ENCODE measurements around the gene PTPN4. TPM values are rescaled to one million over a fixed set of nuclear protein-coding genes. Genes with fewer than 3 reads are reported as not detected.

The PTPN4 gene
- total RNA-seq, 2 donors from 2014 or later, result 52.6 to 69.8 TPM

GRCh38 chr2:119774026-119774425 is 14.3 kb downstream of the PTPN4 start:
- H3K4me1 Mint-ChIP-seq, result peaks cover 5% of the 10 kb centered on the region

GRCh38 chr2:119775102-119775501 is 15.4 kb downstream of the PTPN4 start:
- H3K4me1 ChIP-seq (ENCODE audit: control insufficient read depth, insufficient read depth, low read length), result no peaks in the 10 kb centered on the region
- H3K27ac ChIP-seq (ENCODE audit: low read depth, low read length), result no peak overlapping the region
- no peak overlapping the region for H3K9ac ChIP-seq (ENCODE audit: extremely low read depth, low read length, poor library complexity, severe bottlenecking)
- Mint-ChIP-seq H3K27ac (no peak overlapping the region), H3K36me3 (ENCODE audit: low read depth) (peaks cover 4% of the 10 kb centered on the region), H3K4me1 (peaks cover 5% of the 10 kb centered on the region), H3K9me3 (no peaks in the 10 kb centered on the region), H3K4me3 (no peak overlapping the region), H3K27me3 (ENCODE audit: insufficient read depth) (no peaks in the 10 kb centered on the region)
- TF ChIP-seq CTCF (conservative IDR thresholded peaks at IDR 0.05), result no peak
- H3K36me3 ChIP-seq (ENCODE audit: control insufficient read depth, insufficient read depth, low read length), result no peaks in the 10 kb centered on the region
- no peaks in the 10 kb centered on the region for H3K9me3 ChIP-seq (ENCODE audit: control insufficient read depth, low read length)
- H3K4me3 ChIP-seq (ENCODE audit: low read length), result no peak overlapping the region
- H3K27me3 ChIP-seq (ENCODE audit: control insufficient read depth, insufficient read depth, low read length, poor library complexity, severe bottlenecking), result no peaks in the 10 kb centered on the region
- no peak for DNase-seq
- 85 to 95% methylated on average over 4 to 6 of the region's 6 CpGs for WGBS, 2 experiments (ENCODE audit: insufficient coverage in 1 of 2, insufficient read length in 1 of 2)

More at GRCh38 chr2:119774026-119774425, 14.3 kb downstream of the PTPN4 start:
- peaks cover 2% of the 10 kb centered on the region for H3K36me3 Mint-ChIP-seq (ENCODE audit: low read depth)
- no peak for DNase-seq
- no peaks in the 10 kb centered on the region for H3K4me1 ChIP-seq (ENCODE audit: control insufficient read depth, insufficient read depth, low read length)
- no peak overlapping the region for H3K4me3 ChIP-seq (ENCODE audit: low read length)
- no peak overlapping the region for H3K27ac ChIP-seq (ENCODE audit: low read depth, low read length)
- H3K9ac ChIP-seq (ENCODE audit: extremely low read depth, low read length, poor library complexity, severe bottlenecking), result no peak overlapping the region
- H3K27me3 Mint-ChIP-seq (ENCODE audit: insufficient read depth), result no peaks in the 10 kb centered on the region
- H3K36me3 ChIP-seq (ENCODE audit: control insufficient read depth, insufficient read depth, low read length), result no peaks in the 10 kb centered on the region
- no peak overlapping the region for H3K27ac Mint-ChIP-seq
- no peak for TF ChIP-seq CTCF (conservative IDR thresholded peaks at IDR 0.05)
- no peak overlapping the region for H3K4me3 Mint-ChIP-seq
- H3K9me3 ChIP-seq (ENCODE audit: control insufficient read depth, low read length), result no peaks in the 10 kb centered on the region
- H3K27me3 ChIP-seq (ENCODE audit: control insufficient read depth, insufficient read depth, low read length, poor library complexity, severe bottlenecking), result no peaks in the 10 kb centered on the region
- no peaks in the 10 kb centered on the region for H3K9me3 Mint-ChIP-seq

GRCh38 chr2:119782308-119783027 is 22.7 kb downstream of the PTPN4 start:
- Mint-ChIP-seq H3K4me1 (peaks cover 9% of the 10 kb centered on the region), H3K27ac (no peak overlapping the region), H3K4me3 (no peak overlapping the region), H3K27me3 (ENCODE audit: insufficient read depth) (no peaks in the 10 kb centered on the region), H3K36me3 (ENCODE audit: low read depth) (peaks cover 5% of the 10 kb centered on the region), H3K9me3 (no peaks in the 10 kb centered on the region)
- no peaks in the 10 kb centered on the region for H3K9me3 ChIP-seq (ENCODE audit: control insufficient read depth, low read length)
- no peak for TF ChIP-seq CTCF (conservative IDR thresholded peaks at IDR 0.05)
- no peaks in the 10 kb centered on the region for H3K4me1 ChIP-seq (ENCODE audit: control insufficient read depth, insufficient read depth, low read length)
- DNase-seq, result no peak
- H3K27me3 ChIP-seq (ENCODE audit: control insufficient read depth, insufficient read depth, low read length, poor library complexity, severe bottlenecking), result no peaks in the 10 kb centered on the region
- WGBS, 2 experiments (ENCODE audit: insufficient coverage in 1 of 2, insufficient read length in 1 of 2), result 96 to 100% methylated on average over 3 to 7 of the region's 9 CpGs
- no peak overlapping the region for H3K9ac ChIP-seq (ENCODE audit: extremely low read depth, low read length, poor library complexity, severe bottlenecking)
- H3K4me3 ChIP-seq (ENCODE audit: low read length), result no peak overlapping the region
- H3K27ac ChIP-seq (ENCODE audit: low read depth, low read length), result no peak overlapping the region
- H3K36me3 ChIP-seq (ENCODE audit: control insufficient read depth, insufficient read depth, low read length), result no peaks in the 10 kb centered on the region

Data from endodermal cell (in vitro differentiated cells).